ENCODE data around the gene AGTR1.
"Not testable (repeated sequence)": the region's sequence is repeated elsewhere in the genome, so short reads cannot be mapped to it uniquely, and the experiment has no call there.

Gene AGTR1

DNA sequence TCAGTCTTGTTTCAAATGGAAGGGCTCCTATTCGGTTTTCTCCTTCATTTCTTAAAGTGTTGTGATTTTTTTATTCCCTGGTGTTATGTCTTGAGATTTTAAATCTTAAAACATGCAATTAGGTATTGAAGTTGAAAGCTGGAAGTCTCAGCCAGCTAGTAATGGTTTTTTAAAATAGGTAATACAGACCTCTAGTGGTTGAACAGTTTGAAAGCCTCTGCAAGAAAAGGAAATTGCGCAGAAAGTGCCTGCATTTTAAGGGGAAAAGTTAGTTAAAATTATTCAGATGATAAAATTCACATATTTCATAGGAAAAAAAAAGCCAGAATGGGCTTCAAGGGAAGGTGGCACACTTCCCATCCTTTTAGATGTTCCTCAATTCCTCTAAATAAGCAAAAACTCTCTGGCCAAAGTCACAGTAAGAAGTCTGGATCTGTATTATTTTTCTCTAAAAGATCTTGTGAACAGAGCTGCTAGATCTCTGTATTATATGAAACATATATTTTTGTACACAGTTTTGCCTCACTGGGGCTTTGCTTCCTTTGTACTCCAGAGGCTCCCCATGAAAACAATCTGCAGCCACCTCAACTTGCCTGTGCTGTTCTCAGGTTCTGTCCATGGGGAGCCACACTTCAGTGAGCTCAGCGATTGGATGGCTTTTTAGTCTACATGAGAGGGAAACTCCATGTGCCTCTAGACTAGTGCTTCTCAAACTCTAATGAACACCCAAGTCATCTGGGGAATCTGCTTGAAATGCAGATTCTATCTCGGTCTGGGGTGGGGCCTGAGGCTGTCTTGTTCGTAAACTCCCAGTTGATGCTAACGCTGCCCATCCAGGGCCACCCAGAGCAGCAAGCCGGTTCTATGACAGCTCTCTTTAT, 21.5 kb downstream of the AGTR1 start:
- no peak for DNase-seq

DNA sequence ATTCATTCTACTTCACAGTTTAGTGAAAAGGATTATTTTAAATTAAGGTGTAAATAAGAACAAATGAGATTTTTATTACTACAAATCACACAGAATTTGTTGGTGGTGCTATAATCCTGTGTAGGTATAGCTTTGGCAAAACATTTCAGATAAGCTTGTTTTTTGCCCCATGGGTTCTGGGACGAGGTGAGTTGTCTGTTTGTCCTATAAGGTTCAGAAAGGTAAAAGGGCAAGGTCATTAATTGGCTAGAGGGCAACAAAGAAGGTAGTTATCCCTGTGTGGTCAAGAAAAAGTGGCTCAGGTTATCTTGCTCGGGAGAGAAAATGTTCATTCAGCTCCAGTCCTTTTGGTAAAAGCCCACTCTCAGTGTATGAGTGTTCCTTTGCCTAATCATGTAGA, 23.2 kb downstream of the AGTR1 start:
- DNase-seq, result no peak

- DNase-seq, result no peak
Observed at GRCh38 chr3:148723631-148724030, 25.9 kb downstream of the AGTR1 start.

- DNase-seq, result peak; percentile 65
Observed at GRCh38 chr3:148727231-148727630, 29.5 kb downstream of the AGTR1 start.

GRCh38 chr3:148728753-148729152, 31.1 kb downstream of the AGTR1 start:
- DNase-seq, result no peak

GRCh38 chr3:148729476-148730055, 31.9 kb downstream of the AGTR1 start:
- DNase-seq, result no peak

DNA sequence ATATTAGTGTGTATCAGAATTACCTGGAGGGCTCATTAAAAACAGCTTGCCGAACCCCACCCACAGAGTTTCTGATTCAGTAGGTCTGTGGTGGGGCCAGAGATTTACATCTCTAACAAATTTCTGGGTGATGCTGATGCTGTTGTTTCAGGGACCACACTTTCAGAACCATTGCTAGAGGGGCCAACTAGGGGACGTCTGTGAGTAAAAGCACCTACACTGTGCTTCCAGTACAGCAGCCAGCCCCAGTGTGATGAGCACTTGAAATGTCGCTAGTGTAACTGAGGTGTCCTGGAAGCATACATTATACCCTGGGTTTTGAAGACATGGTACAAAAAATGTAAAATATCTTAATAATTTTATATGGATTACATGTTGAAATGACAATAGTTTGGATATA, 33.0 kb downstream of the AGTR1 start:
- no peak for DNase-seq

GRCh38 chr3:148735597-148735996, 37.9 kb downstream of the AGTR1 start:
- no peak for DNase-seq

GRCh38 chr3:148736086-148736485, 38.4 kb downstream of the AGTR1 start:
- DNase-seq, result no peak

DNA sequence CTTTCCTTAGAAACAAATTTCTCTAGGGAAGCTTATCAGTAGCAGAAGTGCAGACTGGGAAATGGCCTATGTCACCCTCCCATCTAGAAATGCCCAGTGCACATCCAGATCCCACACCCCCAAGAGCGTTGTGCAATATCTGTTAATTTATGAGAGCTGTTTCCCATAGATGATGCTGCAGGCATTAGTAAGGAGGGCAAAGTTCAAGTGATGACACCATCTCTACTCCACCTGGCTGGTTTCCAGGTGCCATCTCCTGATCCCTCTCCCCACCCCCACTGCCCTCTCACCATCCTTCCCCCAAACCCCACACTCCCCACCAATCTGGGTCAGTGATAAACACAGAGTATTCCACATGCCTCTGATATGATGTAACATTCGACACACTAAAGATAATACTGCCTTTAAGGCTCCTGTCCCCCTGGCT, 39.4 kb downstream of the AGTR1 start:
- DNase-seq, result no peak

- DNase-seq, result no peak
Observed at GRCh38 chr3:148739720-148740119, 42.0 kb downstream of the AGTR1 start.

GRCh38 chr3:148740291-148740690, 42.6 kb downstream of the AGTR1 start:
- DNase-seq, result no peak

GRCh38 chr3:148741219-148741618, 43.5 kb downstream of the AGTR1 start:
- DNase-seq, result no peak

DNA sequence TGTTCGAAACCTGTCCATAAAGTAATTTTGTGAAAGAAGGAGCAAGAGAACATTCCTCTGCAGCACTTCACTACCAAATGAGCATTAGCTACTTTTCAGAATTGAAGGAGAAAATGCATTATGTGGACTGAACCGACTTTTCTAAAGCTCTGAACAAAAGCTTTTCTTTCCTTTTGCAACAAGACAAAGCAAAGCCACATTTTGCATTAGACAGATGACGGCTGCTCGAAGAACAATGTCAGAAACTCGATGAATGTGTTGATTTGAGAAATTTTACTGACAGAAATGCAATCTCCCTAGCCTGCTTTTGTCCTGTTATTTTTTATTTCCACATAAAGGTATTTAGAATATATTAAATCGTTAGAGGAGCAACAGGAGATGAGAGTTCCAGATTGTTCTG, 44.4 kb downstream of the AGTR1 start:
- no peak for DNase-seq

DNA sequence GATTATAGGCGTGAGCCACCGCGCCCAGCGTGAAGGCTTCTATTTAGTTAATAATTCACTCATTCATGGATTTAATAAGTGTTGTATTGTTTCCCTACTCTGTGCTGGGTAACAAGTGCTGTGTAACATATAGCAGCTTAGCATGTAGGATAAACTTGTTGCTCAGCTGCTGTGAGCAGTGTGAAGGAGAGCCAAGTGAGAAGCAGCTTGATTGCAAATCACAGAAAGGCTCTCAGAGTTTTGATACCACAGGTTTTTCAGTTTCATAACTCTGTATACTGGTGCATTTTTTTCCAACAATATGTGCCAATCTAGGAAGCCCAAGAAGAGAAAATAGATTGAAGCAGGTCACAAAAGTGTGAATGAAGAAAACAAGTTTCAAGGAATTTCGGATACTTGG, 48.4 kb downstream of the AGTR1 start:
- no peak for DNase-seq

DNA sequence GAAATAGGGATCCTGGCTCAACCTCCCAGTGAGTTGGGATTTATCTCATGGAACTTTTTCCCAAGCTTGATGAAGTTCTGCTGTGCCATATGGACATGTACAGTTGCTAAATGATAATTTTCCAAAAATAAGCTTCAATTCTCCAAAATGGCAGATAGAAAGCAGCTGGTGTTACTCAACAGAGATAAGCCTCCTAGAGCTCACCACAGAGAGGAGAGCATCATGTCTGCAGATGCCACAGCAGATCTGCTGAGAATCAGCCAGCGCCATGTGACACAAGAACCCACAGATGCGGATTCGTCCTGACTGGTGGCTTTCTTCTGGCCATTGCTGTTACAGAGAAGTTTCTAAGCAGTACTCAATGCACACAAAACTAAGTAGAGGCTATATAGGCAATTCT, 50.6 kb downstream of the AGTR1 start:
- no peak for DNase-seq

- no peak for DNase-seq
Observed at GRCh38 chr3:148750296-148750695, 52.6 kb downstream of the AGTR1 start.

DNA sequence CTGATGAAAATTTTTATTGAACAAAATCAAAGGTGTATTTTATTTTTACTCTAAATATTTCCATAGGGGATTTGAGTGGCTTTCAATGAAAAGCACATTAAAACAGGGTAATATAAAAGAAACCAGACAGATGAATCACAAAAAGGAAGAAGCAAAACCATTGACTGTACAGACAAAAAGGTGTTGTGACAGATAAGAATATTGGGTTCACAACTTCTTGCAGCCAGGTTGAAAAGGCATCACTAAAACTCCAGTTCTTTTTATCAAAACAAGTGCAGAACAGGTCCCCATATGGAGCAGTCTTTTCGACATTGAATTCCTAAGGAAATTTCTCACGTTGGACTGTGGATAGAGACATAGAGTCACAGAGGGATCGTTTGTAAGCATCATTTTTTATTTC, 53.8 kb downstream of the AGTR1 start:
- no peak for DNase-seq

GRCh38 chr3:148753385-148753784, 55.7 kb downstream of the AGTR1 start:
- not testable (repeated sequence) for DNase-seq

DNA sequence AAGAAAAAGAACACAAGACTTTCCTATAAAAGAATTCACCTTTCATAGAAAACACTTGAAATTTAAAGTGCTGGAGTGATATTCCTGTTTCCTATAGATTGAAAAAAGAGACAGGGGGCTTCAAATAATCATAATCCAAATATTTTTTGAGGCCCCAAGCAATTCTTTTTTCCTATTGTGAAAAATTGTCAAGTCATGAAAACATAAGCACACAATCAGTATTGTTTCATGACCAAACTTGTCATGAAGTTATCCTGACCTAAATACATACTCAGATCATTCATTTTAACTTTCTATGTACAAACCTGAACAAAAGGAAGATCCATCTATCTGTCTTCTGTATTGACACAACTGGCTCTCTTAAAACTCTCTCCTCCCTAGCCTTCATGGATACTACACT, 57.9 kb downstream of the AGTR1 start:
- no peak for DNase-seq

GRCh38 chr3:148756311-148756710, 58.6 kb downstream of the AGTR1 start:
- DNase-seq, result no peak

- DNase-seq, result no peak
Observed at GRCh38 chr3:148757238-148758215, 59.8 kb downstream of the AGTR1 start.

- DNase-seq, result no peak
Observed at GRCh38 chr3:148758303-148758884, 60.7 kb downstream of the AGTR1 start.
